ENCODE data around the gene KCP. TPM values are rescaled to one million over a fixed set of nuclear protein-coding genes. Genes with fewer than 3 reads are reported as not detected.

The KCP gene
- 0.42 and 0.68 TPM in 2 replicates for total RNA-seq (2022)
- percentile 11 among the genes with signal in this experiment for Bru-seq, nascent RNA
- percentile 11 among the genes with signal in this experiment for BruChase-seq, experiment 1, labeled RNA remaining after a 6-hour chase
- BruChase-seq, experiment 2, labeled RNA remaining after a 2-hour chase = percentile 10 among the genes with signal in this experiment
- long read RNA-seq, partial matches to known transcripts = 0 of 3 reads
- long read RNA-seq, other reads (novel, unspliced or antisense) = 3 of 3 reads

DNA sequence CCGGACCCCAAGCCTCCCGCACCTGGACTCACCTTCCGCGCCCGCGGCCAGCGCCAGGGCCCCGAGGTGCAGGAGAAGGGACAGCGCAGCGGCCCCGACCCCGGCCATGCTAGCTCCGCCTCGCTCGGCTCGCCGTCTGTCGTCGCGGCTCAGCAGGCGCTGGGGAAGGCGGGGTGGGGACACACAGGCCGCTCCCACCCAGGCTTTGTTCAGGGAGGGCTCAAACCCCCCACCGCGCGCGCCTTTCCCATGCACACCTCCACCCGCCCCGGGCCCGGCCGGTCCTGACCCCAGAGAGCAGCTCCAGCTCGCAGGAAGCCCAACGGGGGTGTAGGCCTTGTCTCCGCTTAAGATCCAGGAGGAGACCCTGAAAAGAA, at the start of gene KCP:
KCP (minus strand) TSS at position 141 of the 377 bp plus-strand sequence; CDS start at position 108, 33 bp downstream.
- ChIA-PET CTCF (interaction anchor here (0.7 to 1.7 kb wide), 2 partner anchors 28 to 486 kb away, joined by 3 to 5 read pairs; no protein-coding TSS in a partner anchor), POLR2A (no interaction called here)
- Mint-ChIP-seq H3K27me3 (ENCODE audit: insufficient read depth, unreplicated experiment) (peaks cover 31% of the 10 kb centered on the region), H3K9me3 (ENCODE audit: unreplicated experiment) (no peaks in the 10 kb centered on the region), H3K4me3 (ENCODE audit: unreplicated experiment) (no peak within 1 kb of the TSS), H3K4me1 (ENCODE audit: insufficient read depth, unreplicated experiment) (no peaks in the 10 kb centered on the region), H3K27ac (ENCODE audit: low read depth, unreplicated experiment) (no peak within 1 kb of the TSS), H3K36me3 (ENCODE audit: insufficient read depth, unreplicated experiment) (no peaks in the 10 kb centered on the region)
- BruUV-seq (replicated peaks) = no TSS peak
- DNase-seq (ENCODE audit: unreplicated experiment) = no peak
- intact Hi-C loops (cut with micrococcal nuclease) = no loop called here
- TF ChIP-seq, protein P1, sequence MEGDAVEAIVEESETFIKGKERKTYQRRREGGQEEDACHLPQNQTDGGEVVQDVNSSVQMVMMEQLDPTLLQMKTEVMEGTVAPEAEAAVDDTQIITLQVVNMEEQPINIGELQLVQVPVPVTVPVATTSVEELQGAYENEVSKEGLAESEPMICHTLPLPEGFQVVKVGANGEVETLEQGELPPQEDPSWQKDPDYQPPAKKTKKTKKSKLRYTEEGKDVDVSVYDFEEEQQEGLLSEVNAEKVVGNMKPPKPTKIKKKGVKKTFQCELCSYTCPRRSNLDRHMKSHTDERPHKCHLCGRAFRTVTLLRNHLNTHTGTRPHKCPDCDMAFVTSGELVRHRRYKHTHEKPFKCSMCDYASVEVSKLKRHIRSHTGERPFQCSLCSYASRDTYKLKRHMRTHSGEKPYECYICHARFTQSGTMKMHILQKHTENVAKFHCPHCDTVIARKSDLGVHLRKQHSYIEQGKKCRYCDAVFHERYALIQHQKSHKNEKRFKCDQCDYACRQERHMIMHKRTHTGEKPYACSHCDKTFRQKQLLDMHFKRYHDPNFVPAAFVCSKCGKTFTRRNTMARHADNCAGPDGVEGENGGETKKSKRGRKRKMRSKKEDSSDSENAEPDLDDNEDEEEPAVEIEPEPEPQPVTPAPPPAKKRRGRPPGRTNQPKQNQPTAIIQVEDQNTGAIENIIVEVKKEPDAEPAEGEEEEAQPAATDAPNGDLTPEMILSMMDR (IDR thresholded peaks at IDR 0.05; ENCODE audit: unreplicated experiment) = no peak

DNA sequence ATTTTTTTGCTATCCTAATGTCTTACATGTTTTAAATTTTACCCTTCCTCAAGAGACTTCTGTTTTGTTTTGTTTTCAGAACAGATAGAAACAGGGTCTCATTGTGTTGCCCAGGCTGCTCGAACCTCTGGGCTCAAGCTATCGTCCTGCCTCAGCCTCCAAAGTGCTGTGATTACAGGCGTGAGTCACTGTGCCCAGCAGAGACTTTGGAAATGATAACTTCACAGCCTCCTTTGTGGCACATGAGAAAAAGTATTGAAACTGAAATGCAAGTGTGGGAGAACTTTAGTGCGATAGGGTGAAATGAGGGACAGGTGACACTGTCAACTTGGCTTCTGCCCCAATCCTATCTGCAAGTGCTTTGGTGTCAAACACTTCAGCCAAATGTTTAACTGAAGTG, 48.8 kb upstream of the KCP start:
- Mint-ChIP-seq H3K27me3 (ENCODE audit: insufficient read depth, unreplicated experiment) (no peaks in the 10 kb centered on the region), H3K9me3 (ENCODE audit: unreplicated experiment) (no peaks in the 10 kb centered on the region), H3K4me1 (ENCODE audit: insufficient read depth, unreplicated experiment) (peaks cover 24% of the 10 kb centered on the region), H3K36me3 (ENCODE audit: insufficient read depth, unreplicated experiment) (peaks cover 80% of the 10 kb centered on the region), H3K27ac (ENCODE audit: low read depth, unreplicated experiment) (peak overlapping the region; percentile 7), H3K4me3 (ENCODE audit: unreplicated experiment) (no peak overlapping the region)
- DNase-seq (ENCODE audit: unreplicated experiment) = no peak
- intact Hi-C loops (cut with micrococcal nuclease) = no loop called here
- POLR2A ChIA-PET = interaction anchor here (1.1 kb wide), 1 partner anchor 10 kb away, joined by 5 read pairs; no protein-coding TSS in a partner anchor
- CTCF ChIA-PET = interaction anchor here (0.7 to 1.8 kb wide), 2 partner anchors 76 to 132 kb away, joined by 3 to 4 read pairs; no protein-coding TSS in a partner anchor
- TF ChIP-seq, protein P1 (IDR thresholded peaks at IDR 0.05; ENCODE audit: unreplicated experiment) = no peak
- no TSS peak for BruUV-seq (replicated peaks)

DNA sequence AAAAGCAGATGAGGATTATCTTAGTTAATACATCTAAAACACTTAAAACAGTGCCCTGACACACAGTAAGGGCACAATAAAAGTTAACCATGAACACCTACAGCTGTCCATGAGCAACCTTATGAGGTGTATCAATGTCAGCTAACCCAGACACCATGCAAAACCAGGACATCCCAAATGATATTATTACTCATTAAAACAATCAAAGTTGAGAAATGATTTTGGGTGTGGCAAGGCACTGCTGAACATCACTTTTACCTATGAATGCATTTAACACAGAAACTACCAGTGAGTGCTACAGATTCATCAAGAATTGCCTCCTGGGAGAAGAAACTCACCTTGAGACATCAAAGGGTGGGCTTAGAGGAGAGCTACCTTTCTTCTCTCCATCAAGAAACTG, 45.5 kb upstream of the KCP start:
- Mint-ChIP-seq H3K27ac (ENCODE audit: low read depth, unreplicated experiment) (no peak overlapping the region), H3K27me3 (ENCODE audit: insufficient read depth, unreplicated experiment) (no peaks in the 10 kb centered on the region), H3K36me3 (ENCODE audit: insufficient read depth, unreplicated experiment) (peaks cover 72% of the 10 kb centered on the region), H3K4me1 (ENCODE audit: insufficient read depth, unreplicated experiment) (peaks cover under 1% of the 10 kb centered on the region), H3K4me3 (ENCODE audit: unreplicated experiment) (no peak overlapping the region), H3K9me3 (ENCODE audit: unreplicated experiment) (no peaks in the 10 kb centered on the region)
- no TSS peak for BruUV-seq (replicated peaks)
- CTCF ChIA-PET = interaction anchor here (0.6 kb wide), 1 partner anchor 569 kb away, joined by 4 read pairs; no protein-coding TSS in a partner anchor
- intact Hi-C loops (cut with micrococcal nuclease) = no loop called here
- no peak for DNase-seq (ENCODE audit: unreplicated experiment)
- TF ChIP-seq, protein P1 (IDR thresholded peaks at IDR 0.05; ENCODE audit: unreplicated experiment) = no peak
- POLR2A ChIA-PET = interaction anchor here (1.4 to 1.7 kb wide), 2 partner anchors 10 to 98 kb away, joined by 4 to 5 read pairs; no protein-coding TSS in a partner anchor

DNA sequence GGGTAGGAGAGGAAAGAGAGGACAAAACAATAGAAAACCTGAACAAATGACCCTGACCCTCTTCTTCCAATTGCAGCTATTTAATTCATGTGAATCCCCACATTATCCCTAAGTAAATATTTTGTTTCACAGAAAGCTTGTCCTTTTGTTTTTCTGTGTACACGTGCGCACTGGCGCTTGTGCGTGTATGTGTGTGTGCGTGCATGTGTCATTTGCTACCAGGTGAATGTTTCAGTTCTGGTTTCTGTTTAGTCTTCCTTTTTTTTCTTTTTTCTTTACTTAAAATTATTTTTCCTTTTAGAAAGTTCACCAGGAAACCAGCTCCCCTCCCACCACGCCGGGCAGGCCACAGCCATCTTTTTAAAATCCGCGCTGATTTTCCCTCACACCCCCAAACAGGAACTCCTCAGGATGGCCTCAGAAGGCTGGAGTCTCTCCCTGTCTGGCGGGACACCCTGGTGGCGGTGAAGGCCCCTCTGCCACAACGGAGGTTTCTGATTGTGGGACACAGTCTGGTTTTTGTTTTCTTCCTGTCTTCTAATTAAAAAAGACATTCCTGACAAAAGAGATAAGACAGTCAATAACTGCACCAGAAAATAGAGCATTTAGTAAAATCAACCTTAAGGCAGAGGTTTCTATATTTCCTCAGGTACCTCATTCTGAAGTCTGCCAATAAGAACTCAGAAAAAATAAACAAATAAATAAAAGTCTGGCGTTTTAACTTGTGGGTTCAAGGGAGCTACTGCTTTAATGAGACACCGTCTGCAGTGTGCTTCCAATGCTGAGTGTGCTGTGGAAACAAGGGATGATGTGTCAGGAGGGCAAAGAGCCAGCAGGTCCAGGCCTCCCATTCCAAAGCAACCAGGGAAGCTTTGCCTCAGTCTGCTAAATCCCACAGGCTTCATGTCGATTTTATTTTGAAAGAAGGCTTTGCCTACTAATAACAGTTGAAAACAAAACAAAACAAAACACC, 44.6 kb upstream of the KCP start:
- TF ChIP-seq, protein P1 (IDR thresholded peaks at IDR 0.05; ENCODE audit: unreplicated experiment) = no peak
- BruUV-seq (replicated peaks) = TSS peak; percentile 77
- intact Hi-C loops (cut with micrococcal nuclease) = no loop called here
- Mint-ChIP-seq H3K9me3 (ENCODE audit: unreplicated experiment) (no peaks in the 10 kb centered on the region), H3K4me3 (ENCODE audit: unreplicated experiment) (no peak overlapping the region), H3K27me3 (ENCODE audit: insufficient read depth, unreplicated experiment) (no peaks in the 10 kb centered on the region), H3K4me1 (ENCODE audit: insufficient read depth, unreplicated experiment) (no peaks in the 10 kb centered on the region), H3K36me3 (ENCODE audit: insufficient read depth, unreplicated experiment) (peaks cover 69% of the 10 kb centered on the region), H3K27ac (ENCODE audit: low read depth, unreplicated experiment) (no peak overlapping the region)
- POLR2A ChIA-PET = interaction anchor here (0.7 to 1.7 kb wide), 4 partner anchors 9 to 99 kb away, joined by 3 to 5 read pairs (median 4); no protein-coding TSS in a partner anchor
- CTCF ChIA-PET = interaction anchor here (0.6 to 0.8 kb wide), 3 partner anchors 9 to 136 kb away, joined by 3 read pairs; no protein-coding TSS in a partner anchor
- DNase-seq (ENCODE audit: unreplicated experiment) = no peak
